ENCODE measurements around the gene RASA3.
"Not testable (repeated sequence)": the region's sequence is repeated elsewhere in the genome, so short reads cannot be mapped to it uniquely, and the experiment has no call there.

The RASA3 gene

DNA sequence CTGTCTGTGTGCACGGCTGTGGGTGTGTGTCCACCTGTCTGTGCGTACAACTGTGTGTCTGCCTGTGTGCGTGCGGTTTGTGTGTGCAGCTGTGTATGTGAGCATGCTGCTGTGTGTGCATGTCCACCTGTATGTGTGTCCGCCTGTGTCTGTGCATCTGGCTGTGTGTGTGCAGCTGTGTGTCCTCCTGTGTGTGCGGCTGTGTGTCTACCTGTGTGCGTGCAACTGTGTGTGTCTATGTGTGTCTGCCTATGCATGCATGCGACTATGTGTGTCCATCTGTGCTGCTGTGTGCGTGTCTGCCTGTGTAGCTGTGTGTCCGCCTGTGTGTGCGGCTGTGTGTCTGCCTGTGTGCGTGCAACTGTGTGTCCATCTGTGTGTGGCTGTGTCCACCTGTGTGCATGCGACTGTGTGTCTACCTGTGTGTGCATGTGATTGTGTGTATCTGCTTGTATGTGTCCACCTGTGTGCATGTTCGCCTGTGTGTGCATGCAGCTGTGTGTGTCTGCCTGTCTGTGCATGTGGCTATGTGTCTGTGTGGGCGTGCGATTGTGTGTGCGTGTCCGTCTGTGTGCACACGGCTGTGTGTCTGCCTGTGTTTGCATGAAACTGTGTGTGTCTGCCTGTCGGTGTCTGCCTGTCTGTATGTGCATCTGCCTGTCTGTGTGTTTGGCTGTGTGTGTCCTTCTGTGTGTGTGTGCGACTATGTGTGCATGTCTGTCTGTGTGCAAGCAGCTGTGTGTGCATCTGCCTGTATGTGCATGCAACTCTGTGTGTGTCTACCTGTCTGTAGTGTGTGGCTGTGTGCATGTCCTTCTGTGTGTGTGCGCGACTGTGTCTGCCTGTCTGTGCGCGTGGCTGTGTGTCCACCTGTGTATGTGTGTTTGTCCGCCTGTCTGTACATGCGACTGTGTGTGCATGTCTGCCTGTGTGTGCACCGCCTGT, 101.5 kb downstream of the RASA3 start:
- DNase-seq = no peak

GRCh38 chr13:114029866-114030625, 102.4 kb downstream of the RASA3 start:
- DNase-seq = no peak

DNA sequence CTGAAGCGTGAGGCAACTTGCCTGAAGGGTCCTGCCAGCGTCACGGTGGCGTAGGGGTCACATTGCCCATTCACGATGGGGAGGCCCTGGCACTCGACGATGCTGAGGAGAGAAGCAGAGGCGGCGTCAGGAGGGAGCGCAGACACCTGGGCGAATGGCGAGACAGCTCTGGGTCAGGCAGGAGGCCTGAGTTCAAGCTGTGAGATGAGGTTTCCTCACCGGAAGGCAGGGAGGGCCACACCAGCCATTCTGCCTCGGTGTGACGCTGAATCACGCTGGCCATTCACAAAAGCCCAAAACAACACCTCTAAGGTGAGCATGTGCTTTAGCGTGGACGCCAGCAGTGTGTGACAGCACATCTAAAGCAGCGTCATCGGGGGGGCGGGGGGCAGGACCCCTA, 104.6 kb downstream of the RASA3 start:
- DNase-seq = no peak

DNA sequence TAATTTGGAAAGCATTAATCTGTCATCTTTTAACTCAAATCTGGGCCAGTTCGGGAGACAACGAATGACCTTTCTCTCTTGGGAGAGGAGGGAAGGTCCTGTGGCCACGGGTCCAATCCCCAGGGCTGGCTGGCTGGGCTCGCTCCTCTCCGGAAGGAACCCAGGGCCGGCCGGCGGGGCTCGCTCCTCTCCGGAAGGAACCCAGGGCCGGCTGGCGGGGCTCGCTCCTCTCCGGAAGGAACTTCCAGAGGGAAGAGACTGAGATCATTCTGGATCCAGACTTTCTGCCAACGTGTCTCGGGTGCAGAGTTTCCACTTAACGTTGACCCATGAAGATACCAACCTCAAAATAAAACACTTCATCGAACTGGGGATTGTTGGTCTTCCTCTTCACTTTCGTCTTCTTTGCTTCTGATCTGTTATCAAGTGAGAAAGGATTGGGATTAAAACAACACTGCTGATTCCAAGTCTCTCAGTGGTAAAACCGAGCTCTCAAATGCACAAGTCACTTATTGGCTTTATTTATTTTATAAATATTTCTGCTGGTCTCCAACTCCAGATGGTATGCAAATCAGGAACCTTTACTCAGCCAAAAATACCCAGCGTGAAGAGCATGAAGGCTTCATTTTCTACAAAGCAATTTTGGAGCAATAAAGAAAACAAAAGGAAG, 105.2 kb downstream of the RASA3 start:
- DNase-seq = no peak

DNA sequence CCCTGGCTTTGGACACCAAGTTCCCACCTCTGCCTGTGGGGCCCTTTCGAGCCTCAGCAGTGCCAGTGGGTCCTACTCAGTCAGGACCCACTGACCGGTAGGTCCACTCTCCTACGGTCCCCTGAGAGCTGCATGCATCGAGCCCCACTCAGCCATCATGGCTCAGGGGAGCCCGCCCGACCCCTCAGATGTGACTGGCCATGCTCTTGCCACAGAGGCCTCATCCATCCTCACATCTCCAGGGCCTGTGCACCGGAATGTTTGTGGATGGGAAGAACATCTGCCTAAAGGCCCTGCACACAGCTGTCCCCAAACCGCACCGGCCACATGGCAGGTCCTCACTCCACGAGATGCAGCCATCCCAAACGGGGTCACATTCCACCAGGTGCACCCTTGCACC, 105.9 kb downstream of the RASA3 start:
- no peak for DNase-seq

- no peak for DNase-seq
These were observed 106.5 kb downstream of the RASA3 start for GRCh38 chr13:114025714-114026431.

GRCh38 chr13:114025405-114025713, 107.1 kb downstream of the RASA3 start:
- DNase-seq = no peak

- DNase-seq = no peak
These were observed 107.6 kb downstream of the RASA3 start for GRCh38 chr13:114024603-114025404.

GRCh38 chr13:114023716-114024602, 108.5 kb downstream of the RASA3 start:
- DNase-seq = no peak

DNA sequence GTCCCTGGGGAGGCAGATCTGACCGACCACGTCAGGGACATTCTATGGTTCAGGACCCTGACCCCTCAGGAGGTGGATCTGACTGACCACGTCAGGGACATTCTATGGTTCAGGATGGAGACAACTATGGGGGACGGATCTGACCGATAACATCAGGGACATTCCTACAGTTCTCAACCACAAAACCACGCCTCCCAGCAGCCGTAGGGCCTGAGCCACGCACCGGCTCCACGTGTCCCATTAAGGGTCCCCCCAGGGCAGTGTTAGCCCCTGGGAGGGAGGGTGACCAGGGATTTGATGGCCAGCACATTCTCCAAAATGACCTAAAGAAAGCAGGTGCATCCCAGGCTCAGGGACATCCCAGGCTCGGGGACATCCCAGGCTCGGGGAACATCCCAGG, 109.5 kb downstream of the RASA3 start:
- DNase-seq = no peak

DNA sequence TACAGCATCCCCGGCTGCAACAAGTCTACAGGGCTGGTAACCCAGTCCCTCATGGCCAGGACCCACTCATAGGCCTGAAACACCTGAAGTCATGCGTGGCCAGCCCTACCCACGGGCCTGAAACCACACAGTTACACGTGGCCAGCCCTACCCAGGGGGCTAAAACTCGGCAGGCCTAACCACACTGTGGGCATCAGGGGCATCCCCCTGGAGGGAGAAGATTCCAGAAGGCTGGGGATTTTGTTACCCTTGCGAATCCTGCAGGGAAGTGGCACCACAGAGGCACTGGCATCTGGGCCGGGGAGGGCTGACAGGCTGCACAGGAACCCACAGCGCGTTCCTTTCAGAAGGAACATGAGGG, 110.1 kb downstream of the RASA3 start:
- no peak for DNase-seq

DNA sequence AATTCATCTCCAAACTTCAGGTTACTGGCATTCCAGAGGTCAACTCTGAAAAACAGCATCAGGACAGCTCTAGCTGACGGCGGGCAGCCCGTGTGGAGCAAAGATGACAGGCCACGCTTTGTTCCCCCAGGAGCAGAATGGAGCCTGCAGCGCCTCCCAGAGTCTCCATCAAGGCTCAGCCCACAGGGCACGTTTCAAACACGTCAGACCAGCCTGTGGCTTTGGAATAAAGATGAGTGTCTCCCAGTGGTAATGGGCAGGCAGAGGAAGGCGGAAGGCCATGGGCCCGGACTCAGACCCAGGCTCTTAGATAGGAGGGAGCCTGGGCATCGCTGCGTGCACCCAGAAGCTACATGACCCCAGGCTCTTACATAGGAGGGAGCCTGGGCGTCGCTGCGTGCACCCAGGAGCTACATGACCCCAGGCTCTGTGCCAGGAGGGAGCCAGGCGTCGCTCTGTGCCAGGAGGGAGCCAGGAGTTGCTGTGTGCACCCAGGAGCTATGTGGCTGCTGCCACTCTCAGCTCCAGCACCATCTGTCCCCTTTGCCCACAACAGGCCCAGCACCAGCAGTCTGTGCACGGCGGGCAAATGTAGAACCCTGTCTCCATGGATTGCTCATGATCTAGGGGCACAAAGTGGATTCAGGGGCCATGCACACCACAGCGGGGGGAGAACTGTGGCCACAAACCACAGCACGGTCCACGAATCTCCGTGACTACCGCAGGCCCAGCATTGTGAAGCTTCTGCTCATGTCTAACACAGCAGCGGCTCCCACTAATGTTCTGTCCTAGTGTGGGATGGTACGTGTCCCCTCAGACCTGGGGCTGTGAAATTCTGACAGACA, 110.7 kb downstream of the RASA3 start:
- DNase-seq = peak; percentile 36 to 63

DNA sequence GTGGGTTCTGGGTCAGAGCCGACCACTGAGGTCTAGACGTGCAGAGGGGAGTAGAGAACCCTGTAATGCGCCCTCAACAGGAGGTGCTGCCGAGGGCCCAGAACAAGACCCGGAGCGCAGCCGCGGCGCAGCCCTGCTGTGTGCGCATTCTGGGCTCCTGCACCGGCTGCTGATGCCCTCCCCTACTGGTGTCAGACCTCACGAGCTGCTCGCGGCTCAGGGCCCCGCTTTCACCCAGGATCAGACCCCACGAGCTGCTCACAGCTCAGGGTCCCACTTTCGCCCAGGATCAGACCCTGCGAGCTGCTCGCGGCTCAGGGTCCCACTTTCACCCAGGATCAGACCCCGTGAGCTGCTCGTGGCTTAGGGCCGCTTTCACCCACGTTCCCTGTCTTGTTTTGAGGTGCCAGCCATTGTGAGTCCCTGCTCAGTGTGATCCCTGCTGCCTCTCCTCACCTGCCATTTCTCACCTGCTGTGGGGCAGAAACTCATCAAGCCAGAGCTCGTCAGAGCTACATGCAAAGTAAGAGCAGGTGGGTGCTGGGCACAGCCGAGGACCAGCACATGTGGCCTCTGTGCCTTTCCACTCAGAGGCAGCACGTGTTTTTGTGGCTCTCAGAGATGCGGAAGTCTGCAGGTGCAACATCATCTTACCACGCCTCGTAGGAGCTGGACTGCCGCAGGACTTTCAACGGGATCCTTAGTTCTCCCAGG, 111.5 kb downstream of the RASA3 start:
- no peak for DNase-seq

- not testable (repeated sequence) for DNase-seq
These were observed 112.3 kb downstream of the RASA3 start for GRCh38 chr13:114020134-114020533.

- DNase-seq = peak; percentile 77 to 86
These were observed 113.1 kb downstream of the RASA3 start for GRCh38 chr13:114019367-114019766.

GRCh38 chr13:114018461-114019055, 113.9 kb downstream of the RASA3 start:
- no peak for DNase-seq

DNA sequence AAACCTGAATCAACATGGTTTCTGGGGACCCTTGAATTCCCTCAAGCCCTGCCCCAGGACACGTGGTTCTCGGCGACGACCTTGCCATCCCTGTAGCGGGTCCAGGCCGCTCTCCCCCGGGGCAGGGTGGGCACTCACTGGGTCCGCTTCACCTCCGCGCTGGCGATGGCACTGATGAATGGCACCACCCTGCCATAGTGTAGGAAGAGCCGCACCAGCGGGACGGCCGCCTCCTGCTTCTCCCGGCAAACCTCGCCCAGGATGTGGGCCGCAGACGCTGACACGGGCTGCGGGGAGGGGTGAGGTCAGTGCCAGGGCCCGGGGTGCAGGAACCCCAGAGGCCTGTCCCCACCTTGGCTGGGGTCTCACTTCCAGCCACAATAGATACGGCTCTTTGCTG, 114.5 kb downstream of the RASA3 start:
- DNase-seq = no peak

DNA sequence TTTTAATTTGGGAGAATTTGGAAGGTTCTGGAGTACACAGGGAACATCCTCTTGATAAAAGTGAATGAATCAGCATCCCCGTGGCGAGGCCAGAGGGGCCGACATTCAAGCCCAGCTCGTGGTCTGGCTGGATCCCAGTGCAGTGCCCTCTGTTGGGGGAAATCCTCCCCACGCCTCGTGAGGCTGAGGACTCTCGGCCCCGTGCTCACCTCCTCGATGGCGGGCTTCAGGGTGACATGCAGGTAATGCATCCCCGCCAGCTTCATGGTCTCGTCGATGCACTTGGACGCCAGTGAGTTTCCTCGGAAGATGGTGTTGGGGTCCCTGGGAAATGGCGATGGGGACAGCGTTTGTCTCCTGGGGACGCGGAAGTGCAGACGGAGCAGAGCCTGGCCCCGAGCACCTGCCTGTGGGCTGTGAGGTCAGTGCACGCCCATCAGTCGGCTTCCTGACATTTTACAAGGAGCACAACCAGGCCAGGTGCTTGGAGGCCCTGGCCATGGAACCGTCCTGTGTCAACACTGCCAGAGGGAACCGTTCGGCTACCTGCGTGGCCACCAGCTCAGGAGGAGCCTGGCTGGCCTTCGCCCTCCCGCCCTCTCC, 115.3 kb downstream of the RASA3 start:
- peak; percentile 42 to 55 for DNase-seq

Data from SHP77 (cell line).